Measurements from ENCODE around the gene ZFP3.
A peak's percentile ranks its signal among the peaks of the same experiment; 100 is the strongest.

- TF ChIP-seq POLR2AphosphoS5 (IDR thresholded peaks at IDR 0.05; ENCODE audit: low read depth, low read length) = peak; percentile 48; the same call in 1 of the 2 replicates
- TF ChIP-seq TAF1 (IDR thresholded peaks at IDR 0.05; ENCODE audit: low read depth, low read length) = peak; percentile 56; the same call in 1 of the 2 replicates
- no peak for TF ChIP-seq SPI1 (IDR thresholded peaks at IDR 0.05; ENCODE audit: low read depth, low read length)
- TF ChIP-seq POLR2A (IDR thresholded peaks at IDR 0.05; ENCODE audit: low read depth, low read length) = 0 out of 2 replicates have a peak, but pooled peaks have one; percentile 37
- no peak for TF ChIP-seq POU2F2 (IDR thresholded peaks at IDR 0.05; ENCODE audit: low read depth, low read length)
- TF ChIP-seq PAX5 (IDR thresholded peaks at IDR 0.05; ENCODE audit: insufficient read depth, low read length, severe bottlenecking) = peak; percentile 89
Measured at GRCh38 chr17:5078106-5079028, at the start of gene ZFP3.
